Measurements from ENCODE around the gene KLKB1.
"Not testable (repeated sequence)": the region's sequence is repeated elsewhere in the genome, so short reads cannot be mapped to it uniquely, and the experiment has no call there.

KLKB1 gene

DNA sequence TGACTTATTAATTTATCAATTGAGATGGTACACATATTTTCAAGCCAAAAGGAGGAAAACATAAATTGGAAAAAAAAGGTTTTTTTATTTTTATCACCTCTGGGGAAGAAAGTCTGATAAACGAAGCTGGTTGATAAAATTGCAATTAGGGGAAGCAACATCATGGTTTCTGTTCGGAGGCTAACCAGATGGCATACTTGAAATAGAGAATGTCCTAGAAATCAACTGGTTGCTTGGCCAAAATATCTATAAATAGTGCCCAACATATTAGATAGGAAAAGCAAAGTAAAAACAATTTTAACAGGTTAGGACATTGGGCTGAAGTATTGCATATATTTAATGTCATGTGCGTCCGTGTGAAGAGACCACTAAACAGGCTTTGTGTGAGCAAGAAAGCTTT is 14.3 kb downstream of the KLKB1 start:
- H3K4me3 ChIP-seq (ENCODE audit: low read depth, low read length): no peak overlapping the region
- TF ChIP-seq CTCF (IDR thresholded peaks at IDR 0.05; ENCODE audit: low read depth, low read length): no peak

- not testable (repeated sequence) for H3K4me3 ChIP-seq (ENCODE audit: low read depth, low read length)
These were observed 14.7 kb downstream of the KLKB1 start for GRCh38 chr4:186242031-186242430.

GRCh38 chr4:186243331-186243730 is 16.0 kb downstream of the KLKB1 start:
- TF ChIP-seq CTCF (IDR thresholded peaks at IDR 0.05; ENCODE audit: low read depth, low read length): no peak
- no peak overlapping the region for H3K4me3 ChIP-seq (ENCODE audit: low read depth, low read length)

GRCh38 chr4:186244835-186245234 is 17.5 kb downstream of the KLKB1 start:
- no peak for TF ChIP-seq CTCF (IDR thresholded peaks at IDR 0.05; ENCODE audit: low read depth, low read length)
- no peak overlapping the region for H3K4me3 ChIP-seq (ENCODE audit: low read depth, low read length)

DNA sequence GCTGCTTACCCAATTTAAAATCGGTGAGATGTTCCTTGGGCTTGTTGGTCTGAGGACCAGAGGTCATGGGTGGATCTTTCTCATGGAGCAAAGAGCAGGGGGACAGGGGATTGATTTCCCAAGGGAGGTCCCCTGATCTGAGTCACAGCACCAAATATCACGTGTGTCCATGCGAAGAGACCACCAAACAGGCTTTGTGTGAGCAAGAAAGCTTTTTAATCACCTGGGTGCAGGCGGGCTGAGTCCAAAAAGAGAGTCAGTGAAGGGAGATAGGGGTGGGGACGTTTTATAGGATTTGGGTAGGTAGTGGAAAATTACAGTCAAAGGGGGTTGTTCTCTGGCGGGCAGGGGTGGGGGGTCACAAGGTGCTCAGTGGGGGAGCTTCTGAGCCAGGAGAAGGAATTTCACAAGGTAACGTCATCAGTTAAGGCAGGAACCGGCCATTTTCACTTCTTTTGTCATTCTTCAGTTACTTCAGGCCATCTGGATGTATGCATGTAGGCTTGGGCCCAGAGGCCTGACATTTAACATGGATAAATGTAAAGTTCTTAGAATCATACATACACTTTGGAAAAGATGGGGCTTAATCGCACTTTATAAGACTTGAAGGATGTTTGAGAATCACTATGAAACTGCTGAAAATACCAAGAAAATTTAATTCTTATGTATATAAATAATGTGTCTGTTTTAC is 19.9 kb downstream of the KLKB1 start:
- H3K4me3 ChIP-seq (ENCODE audit: low read depth, low read length): not testable (repeated sequence)

DNA sequence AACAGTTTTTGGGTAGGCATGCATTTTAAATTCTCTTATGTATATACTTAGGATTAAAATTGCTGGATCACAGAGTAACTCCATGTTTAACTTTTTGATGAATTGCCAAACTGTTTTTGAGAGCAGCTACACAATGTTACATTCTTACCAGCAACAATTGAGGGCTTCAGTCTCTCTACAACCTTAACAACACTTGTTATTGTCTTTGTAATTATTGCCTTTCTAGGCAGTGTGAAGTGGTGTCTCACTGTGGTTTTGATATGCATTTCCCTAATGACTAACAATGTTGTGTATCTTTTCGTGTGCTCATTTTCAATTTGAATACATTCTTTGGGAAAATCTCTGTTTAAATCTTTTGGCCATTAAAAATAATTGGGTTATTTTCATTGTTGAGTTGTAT is 21.3 kb downstream of the KLKB1 start:
- no peak overlapping the region for H3K4me3 ChIP-seq (ENCODE audit: low read depth, low read length)
- no peak for TF ChIP-seq CTCF (IDR thresholded peaks at IDR 0.05; ENCODE audit: low read depth, low read length)

DNA sequence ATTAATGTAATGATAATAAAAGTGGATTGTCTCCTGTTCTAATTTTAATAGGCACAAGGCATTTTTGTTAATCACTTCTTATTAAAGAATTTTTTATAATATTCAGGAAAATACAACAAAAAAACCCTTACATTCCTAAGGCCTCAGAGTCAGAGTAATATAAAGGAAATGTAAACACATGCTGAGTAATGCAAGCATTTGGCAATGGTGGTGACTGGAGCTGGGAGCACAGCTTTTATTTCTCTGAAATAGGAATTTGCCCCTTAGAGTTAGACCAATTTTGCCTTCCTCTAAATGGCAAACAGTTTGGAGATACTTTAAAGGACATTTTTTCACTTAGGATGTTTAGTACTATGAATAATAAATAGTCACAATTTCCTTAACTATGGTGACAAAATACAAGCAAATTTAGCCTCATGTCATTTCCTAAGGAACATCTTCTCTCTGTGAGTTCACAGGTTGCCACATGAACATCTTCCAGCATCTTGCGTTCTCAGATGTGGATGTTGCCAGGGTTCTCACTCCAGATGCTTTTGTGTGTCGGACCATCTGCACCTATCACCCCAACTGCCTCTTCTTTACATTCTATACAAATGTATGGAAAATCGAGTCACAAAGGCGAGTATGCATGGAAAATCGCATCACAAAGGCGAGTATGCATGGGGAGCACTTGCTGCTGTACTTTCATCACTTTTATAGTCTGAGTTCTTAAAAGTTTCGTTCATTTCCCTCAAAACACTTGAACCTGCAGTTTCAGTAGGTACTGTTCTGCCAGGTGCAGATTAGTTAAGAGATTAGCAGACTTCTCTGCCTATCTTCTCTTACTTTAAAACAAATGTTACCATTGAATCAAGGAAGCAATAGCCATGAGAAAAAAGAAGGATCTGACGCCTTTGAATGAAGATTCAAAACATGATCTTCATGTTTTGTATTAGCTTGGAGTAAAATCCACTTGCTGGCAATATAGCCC is 22.8 kb downstream of the KLKB1 start:
- H3K4me3 ChIP-seq (ENCODE audit: low read depth, low read length): no peak overlapping the region
- no peak for TF ChIP-seq CTCF (IDR thresholded peaks at IDR 0.05; ENCODE audit: low read depth, low read length)

DNA sequence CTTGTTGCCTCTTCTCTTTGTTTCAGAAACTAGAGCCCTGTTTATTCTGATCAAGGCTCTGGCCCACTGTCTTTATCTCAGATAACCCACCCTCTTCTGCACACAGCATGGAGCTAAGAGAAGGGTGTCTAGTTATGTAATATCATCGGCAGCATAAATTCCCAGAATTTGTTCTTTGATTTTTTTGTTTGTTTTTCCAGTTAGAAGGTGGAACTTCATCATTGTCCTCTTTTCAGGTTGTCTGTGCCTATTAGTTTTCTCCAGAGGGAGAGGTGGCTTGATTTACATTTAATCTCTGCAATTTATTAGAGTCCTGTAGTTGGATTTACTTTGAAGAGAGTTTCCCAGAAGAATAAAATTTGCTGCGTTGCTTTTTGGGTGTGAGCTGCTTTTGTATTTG is 23.5 kb downstream of the KLKB1 start:
- no peak for TF ChIP-seq CTCF (IDR thresholded peaks at IDR 0.05; ENCODE audit: low read depth, low read length)
- no peak overlapping the region for H3K4me3 ChIP-seq (ENCODE audit: low read depth, low read length)

Measured in WI38 (cell line).